ENCODE data around the gene GRB7. TPM values are rescaled to one million over a fixed set of nuclear protein-coding genes. Genes with fewer than 3 reads are reported as not detected.

Gene GRB7
- total RNA-seq, 1 donor from 2014 or later = 25.0 TPM

DNA sequence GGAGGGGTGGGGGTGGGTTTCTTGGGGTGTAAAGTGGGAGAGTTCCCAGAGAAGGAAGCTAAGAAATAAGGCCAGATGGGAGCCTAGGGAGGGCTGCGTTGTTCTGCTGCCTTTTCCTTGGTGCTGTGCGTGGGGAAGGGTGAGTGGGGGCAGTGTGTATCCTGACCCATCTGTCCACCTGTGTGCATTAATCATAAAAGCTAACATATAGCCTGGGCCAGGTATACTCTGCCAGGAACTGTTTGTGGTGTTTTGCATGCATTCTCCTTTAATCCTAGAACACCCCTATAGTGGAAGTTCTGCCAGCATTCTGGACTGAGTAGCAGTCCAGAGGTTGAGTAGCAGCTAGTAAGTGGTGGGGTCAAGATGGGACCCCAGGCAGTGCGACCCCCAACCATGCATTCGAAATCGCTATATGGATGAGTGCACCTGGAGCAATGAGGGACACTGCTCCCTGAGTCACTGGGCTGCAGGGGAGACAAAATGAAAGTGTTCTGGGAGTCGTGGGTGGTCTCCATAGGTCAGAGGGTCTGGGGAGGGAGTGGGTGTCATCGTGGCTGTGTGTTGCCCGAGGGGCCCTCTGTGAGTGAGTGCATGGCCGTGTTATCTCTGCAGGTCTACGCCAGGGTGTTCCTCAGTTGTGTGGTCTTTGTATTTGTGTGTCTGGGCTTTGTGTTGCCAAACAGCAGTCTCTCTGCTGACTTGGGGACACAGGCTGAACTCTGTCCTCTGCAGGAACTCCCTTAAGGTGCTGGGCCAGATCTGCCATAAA lies 36.5 kb upstream of the GRB7 start:
- TF ChIP-seq, protein P1, sequence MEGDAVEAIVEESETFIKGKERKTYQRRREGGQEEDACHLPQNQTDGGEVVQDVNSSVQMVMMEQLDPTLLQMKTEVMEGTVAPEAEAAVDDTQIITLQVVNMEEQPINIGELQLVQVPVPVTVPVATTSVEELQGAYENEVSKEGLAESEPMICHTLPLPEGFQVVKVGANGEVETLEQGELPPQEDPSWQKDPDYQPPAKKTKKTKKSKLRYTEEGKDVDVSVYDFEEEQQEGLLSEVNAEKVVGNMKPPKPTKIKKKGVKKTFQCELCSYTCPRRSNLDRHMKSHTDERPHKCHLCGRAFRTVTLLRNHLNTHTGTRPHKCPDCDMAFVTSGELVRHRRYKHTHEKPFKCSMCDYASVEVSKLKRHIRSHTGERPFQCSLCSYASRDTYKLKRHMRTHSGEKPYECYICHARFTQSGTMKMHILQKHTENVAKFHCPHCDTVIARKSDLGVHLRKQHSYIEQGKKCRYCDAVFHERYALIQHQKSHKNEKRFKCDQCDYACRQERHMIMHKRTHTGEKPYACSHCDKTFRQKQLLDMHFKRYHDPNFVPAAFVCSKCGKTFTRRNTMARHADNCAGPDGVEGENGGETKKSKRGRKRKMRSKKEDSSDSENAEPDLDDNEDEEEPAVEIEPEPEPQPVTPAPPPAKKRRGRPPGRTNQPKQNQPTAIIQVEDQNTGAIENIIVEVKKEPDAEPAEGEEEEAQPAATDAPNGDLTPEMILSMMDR (IDR thresholded peaks at IDR 0.05) = no peak
- DNase-seq = no peak
- intact Hi-C loops (cut with DNase I) = no loop called here
- Histone ChIP-seq H3K4me3 (peak overlapping the region; percentile 71), H3K9me3 (no peaks in the 10 kb centered on the region), H3K27ac (no peak overlapping the region), H3K27me3 (no peaks in the 10 kb centered on the region), H3K4me1 (peaks cover 41% of the 10 kb centered on the region), H3K36me3 (no peaks in the 10 kb centered on the region)
- no peak for ATAC-seq

DNA sequence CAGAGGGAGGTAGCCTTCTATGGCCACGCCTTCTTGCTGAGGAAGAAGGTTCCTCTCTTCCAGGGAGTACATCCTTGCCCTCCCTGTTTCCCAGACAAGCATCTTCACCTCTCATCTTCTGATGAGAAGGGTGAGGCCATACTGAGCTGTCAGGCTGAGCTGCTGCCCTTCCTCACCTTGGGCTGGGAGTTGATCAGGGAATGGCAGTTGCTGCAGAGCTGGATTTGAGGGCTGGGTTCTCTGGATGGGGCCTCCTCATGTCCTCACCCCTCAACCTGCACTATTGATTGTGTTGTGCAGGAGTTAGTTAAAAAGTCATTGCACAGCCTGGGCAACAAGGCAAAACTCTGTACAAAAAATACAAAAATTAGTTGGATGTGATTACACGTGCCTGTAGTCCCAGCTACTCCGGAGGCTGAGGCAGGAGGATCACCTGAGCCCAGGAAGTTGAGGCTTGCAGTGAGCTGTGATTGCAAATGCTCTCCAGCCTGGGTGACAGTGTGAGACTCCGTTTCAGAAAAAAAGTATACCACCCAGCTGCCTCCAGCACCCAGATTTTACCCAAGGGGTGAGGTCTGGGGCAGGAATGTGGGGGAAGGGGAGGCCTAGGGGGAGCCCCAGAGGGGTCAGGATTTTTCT lies 35.8 kb upstream of the GRB7 start:
- DNase-seq (no peak), ATAC-seq (no peak)
- intact Hi-C loops (cut with DNase I) = no loop called here
- no peak overlapping the region for H3K27ac ChIP-seq
- no peaks in the 10 kb centered on the region for H3K27me3 ChIP-seq
- H3K9me3 ChIP-seq = no peaks in the 10 kb centered on the region
- H3K36me3 ChIP-seq = no peaks in the 10 kb centered on the region
- TF ChIP-seq, protein P1 (IDR thresholded peaks at IDR 0.05) = no peak
- H3K4me3 ChIP-seq = peak overlapping the region; percentile 71
- H3K4me1 ChIP-seq = peaks cover 44% of the 10 kb centered on the region

DNA sequence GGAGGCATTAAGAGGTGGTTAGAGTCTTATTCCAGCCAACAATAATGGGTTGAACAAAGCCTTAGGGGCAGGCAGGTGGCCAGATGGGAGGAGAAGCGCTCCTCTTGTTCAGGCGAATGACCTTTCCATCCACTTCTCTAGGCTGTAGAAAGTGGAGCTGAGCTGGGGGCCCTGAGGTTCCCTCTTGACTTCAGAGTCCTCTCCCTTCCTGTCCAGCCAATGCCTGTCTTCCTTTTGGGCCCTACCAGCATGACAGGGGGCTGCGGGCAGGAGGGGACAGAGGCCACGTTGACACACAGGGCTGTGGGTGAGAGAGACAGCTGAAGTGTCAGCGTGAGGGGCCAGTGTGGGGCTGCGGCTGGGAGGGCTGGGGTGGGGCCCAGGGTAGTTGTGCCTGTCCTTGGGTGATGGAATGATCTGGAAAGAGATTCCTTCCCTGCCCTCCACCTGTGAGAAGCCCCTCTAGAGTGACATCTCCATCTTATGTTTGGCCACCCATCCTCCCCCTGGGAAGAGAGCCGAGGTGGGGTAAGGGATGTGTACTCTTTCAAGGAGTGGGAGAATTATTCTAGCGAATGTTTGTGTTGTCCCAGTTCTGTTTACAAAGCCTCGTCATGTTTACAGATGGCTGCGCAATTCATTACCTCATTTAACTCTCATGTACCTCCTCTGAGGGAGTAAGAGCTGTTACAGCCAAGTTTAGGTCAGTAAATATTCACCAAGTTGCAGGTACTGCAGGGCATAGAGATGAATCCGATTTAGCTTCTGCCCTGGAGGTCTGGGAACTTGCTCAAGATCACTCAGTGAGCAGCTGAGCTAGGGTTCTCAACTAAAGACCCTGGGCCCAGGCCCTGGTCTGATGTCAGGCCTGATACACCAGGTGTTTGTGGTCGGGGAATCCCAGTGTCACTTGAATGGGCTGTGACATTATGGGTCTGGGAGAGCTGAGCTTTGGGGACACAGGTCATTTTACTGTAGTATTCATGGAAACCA lies 34.5 kb upstream of the GRB7 start:
- H3K9me3 ChIP-seq = no peaks in the 10 kb centered on the region
- no peak overlapping the region for H3K4me3 ChIP-seq
- H3K27ac ChIP-seq = no peak overlapping the region
- DNase-seq (peak; percentile 27), ATAC-seq (no peak)
- peaks cover 2% of the 10 kb centered on the region for H3K36me3 ChIP-seq
- intact Hi-C loops (cut with DNase I) = no loop called here
- no peaks in the 10 kb centered on the region for H3K27me3 ChIP-seq
- TF ChIP-seq, protein P1 (IDR thresholded peaks at IDR 0.05) = no peak
- peaks cover 44% of the 10 kb centered on the region for H3K4me1 ChIP-seq

DNA sequence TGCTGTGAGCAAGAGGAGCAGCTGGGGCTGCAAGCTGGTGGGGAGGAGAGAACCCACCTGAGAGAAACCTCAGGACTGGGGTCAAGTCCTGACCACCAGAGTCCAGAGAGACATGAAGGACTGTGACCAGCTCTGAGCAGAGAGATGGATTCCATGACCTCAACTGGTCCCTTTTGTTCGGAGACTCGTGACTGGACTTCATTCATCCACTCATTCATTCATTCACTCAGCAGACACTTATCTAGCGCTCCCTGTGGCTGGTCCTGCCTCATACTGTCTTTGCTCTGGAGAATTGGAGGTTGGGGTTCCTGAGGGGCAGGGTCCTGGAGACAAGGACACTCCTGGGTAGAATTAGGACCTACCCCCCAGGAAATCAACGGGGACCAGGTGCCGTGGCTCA lies 33.8 kb upstream of the GRB7 start:
- Histone ChIP-seq H3K4me1 (peaks cover 44% of the 10 kb centered on the region), H3K36me3 (peaks cover 10% of the 10 kb centered on the region), H3K9me3 (no peaks in the 10 kb centered on the region), H3K27me3 (no peaks in the 10 kb centered on the region), H3K4me3 (no peak overlapping the region), H3K27ac (no peak overlapping the region)
- TF ChIP-seq, protein P1 (IDR thresholded peaks at IDR 0.05) = no peak
- DNase-seq (no peak), ATAC-seq (no peak)
- intact Hi-C loops (cut with DNase I) = no loop called here

DNA sequence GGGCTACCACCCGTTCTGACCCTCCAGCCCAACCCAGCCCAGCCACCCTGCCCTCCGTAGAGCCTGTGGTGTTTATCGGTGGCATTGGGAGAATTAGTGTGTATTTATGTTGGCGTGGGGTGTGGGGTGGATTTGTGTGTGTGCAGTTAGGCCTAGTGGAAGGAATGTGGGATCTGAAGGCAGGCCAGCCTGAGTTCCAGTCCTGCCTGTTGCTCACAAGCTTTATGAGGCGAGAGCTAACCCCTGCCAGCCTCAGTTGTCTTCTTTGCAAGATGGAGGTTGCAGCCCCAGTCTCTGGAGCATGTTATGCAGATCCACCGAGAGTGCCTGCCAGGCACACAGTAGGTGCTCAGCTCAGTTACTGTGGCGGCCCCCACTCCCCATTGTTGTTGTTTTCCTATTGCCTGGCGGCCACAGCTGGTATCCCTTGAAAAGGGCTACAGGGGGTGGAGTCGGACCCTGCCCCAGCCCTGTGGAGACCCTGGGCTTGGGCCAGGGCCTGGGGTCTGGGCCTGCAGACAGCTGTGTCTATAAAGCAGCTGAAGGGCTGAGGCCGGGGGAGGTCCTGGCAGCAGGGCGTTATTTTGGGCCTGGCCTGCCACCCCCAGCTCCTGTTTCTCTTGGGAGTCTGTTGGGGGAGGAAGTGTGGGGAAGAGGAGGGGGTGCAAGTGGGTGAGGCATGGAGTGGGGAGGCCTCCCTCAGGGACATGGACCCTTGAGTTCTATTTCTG lies 32.8 kb upstream of the GRB7 start:
- peaks cover 39% of the 10 kb centered on the region for H3K4me1 ChIP-seq
- H3K27ac ChIP-seq = peak overlapping the region; percentile 71
- no peak overlapping the region for H3K4me3 ChIP-seq
- intact Hi-C loops (cut with DNase I) = no loop called here
- TF ChIP-seq, protein P1 (IDR thresholded peaks at IDR 0.05) = peak; percentile 23
- H3K9me3 ChIP-seq = no peaks in the 10 kb centered on the region
- no peaks in the 10 kb centered on the region for H3K27me3 ChIP-seq
- DNase-seq (no peak), ATAC-seq (no peak)
- H3K36me3 ChIP-seq = peaks cover 19% of the 10 kb centered on the region
